K562 (cell line): ENCODE data around the gene PDIA4. TPM values are rescaled to one million over a fixed set of nuclear protein-coding genes. Genes with fewer than 3 reads are reported as not detected.
A peak's percentile ranks its signal among the peaks of the same experiment; 100 is the strongest.

Source experiments
- ATAC-seq: fragments of 200-7000 bp; cut with Tn5 transposase; 3 replicates; pipeline ENCODE4 v1.9.1; 2020; ENCODE audit warnings: moderate library complexity
- BruUV-seq: library from RNA; stranded (reverse); fragments of 400-500 nt; replicated peaks from 2 replicates; lab custom pipeline; 2021; lab: Mats Ljungman, UMichigan
- CTCF ChIA-PET: fragments of 300-600 bp; formaldehyde crosslinking; extraction: SDS; loops from one replicate; lab custom pipeline; 2021; ENCODE audit warnings: low intra/inter-chr PET ratio; lab: Yijun Ruan, JAX
- POLR2A ChIA-PET: fragments of 300-600, 350-650 bp; sonication (Branson Sonifier 250); formaldehyde crosslinking; extraction: SDS; loops from one replicate; lab custom pipeline; 2021; ENCODE audit warnings: antibody characterized with exemption, inconsistent platforms; lab: Yijun Ruan, JAX
- DNase-seq, 4 experiments: peaks; one replicate each; pipeline versions ENCODE4 v3.0.0 to v3.0.0-alpha.2; 2011 to 2018; ENCODE audit warnings: low spot score in 3 of 4, mixed read lengths in 3 of 4; ENCODE audit errors: extremely low read depth in 1 of 4
- FAIRE-seq: peaks from 2 replicates; lab custom pipeline; 2011; peaks lifted over from hg19 to GRCh38; lab: Jason Lieb, UNC
- H2AFZ ChIP-seq: 2 replicates; pipeline ENCODE4 v1.6.0; 2011; ENCODE audit warnings: low read depth, low read length, control low read depth, inconsistent platforms
- H3K27ac ChIP-seq: fragments of 200-600 bp; 3 replicates; pipeline ENCODE4 v1.8.0; 2011; ENCODE audit warnings: low read depth, mild to moderate bottlenecking, control low read depth, inconsistent platforms, low read length, moderate library complexity, mixed read lengths; ENCODE audit errors: extremely low read depth
- H3K27me3 ChIP-seq, 2 experiments: fragments of 300-600 bp in 1 of 2; 2 replicates in 1 of 2; 3 replicates in 1 of 2; pipeline versions ENCODE4 v1.6.0 to v1.8.0; 2011; ENCODE audit warnings: inconsistent platforms in 2 of 2, low read length in 2 of 2, mild to moderate bottlenecking in 1 of 2, mixed read lengths in 1 of 2, moderate library complexity in 1 of 2; ENCODE audit not compliant: control insufficient read depth in 2 of 2, insufficient read depth in 2 of 2
- H3K36me3 ChIP-seq: fragments of 300-600 bp; 3 replicates; pipeline ENCODE4 v1.8.0; 2011; ENCODE audit warnings: mild to moderate bottlenecking, low read length, inconsistent platforms; ENCODE audit not compliant: control insufficient read depth, insufficient read depth
- H3K4me1 ChIP-seq, 2 experiments: fragments of 200-600 bp in 1 of 2; replicated peaks in 1 of 2; 2 replicates in 1 of 2; 3 replicates in 1 of 2; pipeline versions ENCODE4 v1.5.1 to v1.8.0; 2011; ENCODE audit warnings: inconsistent platforms in 2 of 2, low read length in 2 of 2, mild to moderate bottlenecking in 1 of 2, mixed read lengths in 1 of 2, moderate library complexity in 1 of 2; ENCODE audit not compliant: control insufficient read depth in 2 of 2, insufficient read depth in 2 of 2
- H3K4me2 ChIP-seq: 2 replicates; pipeline ENCODE4 v1.6.1; 2011; ENCODE audit warnings: low read length, control low read depth, inconsistent platforms, mixed read lengths; ENCODE audit not compliant: insufficient read depth
- H3K4me3 ChIP-seq: fragments of 200-600 bp; sonication (generic), shearing (Covaris generic); 2 replicates; pipeline ENCODE4 v1.5.1; 2016; ENCODE audit warnings: control low read depth, inconsistent platforms
- H3K79me2 ChIP-seq: fragments of 200-600 bp; 3 replicates; pipeline ENCODE4 v1.8.0; 2011; ENCODE audit warnings: low read length, inconsistent platforms; ENCODE audit not compliant: control insufficient read depth, insufficient read depth
- H3K9ac ChIP-seq, 2 experiments: 2 replicates each; pipeline versions ENCODE4 v1.6.0 to v1.6.1; 2011; ENCODE audit warnings: low read depth in 2 of 2, low read length in 2 of 2, control low read depth in 1 of 2, inconsistent platforms in 1 of 2, mild to moderate bottlenecking in 1 of 2, mixed read lengths in 1 of 2; ENCODE audit not compliant: insufficient read depth in 1 of 2
- H3K9me1 ChIP-seq: one replicate; pipeline ENCODE4 v1.6.0; 2011; ENCODE audit warnings: inconsistent platforms, mild to moderate bottlenecking, low read length, moderate library complexity; ENCODE audit not compliant: control insufficient read depth, insufficient read depth
- H3K9me3 ChIP-seq: replicated peaks from 2 replicates; pipeline ENCODE4 v1.5.1; 2011; ENCODE audit warnings: low read depth, low read length, inconsistent platforms; ENCODE audit not compliant: control insufficient read depth, insufficient read depth
- H4K20me1 ChIP-seq: replicated peaks from 2 replicates; pipeline ENCODE4 v1.6.1; 2011; ENCODE audit warnings: low read length, inconsistent platforms, mixed read lengths; ENCODE audit not compliant: control insufficient read depth, insufficient read depth
- BRF1 ChIP-seq: IDR thresholded peaks from 3 replicates; pipeline ENCODE4 v1.6.1; 2011; ENCODE audit warnings: borderline replicate concordance, mild to moderate bottlenecking; ENCODE audit not compliant: insufficient read length; ENCODE audit errors: extremely low read depth
- CAMTA2 ChIP-seq: fragments of 250-450 bp; sonication (Bioruptor Pico); conservative IDR thresholded peaks from 2 replicates; pipeline ENCODE4 v1.5.1; 2022
- KLF6 ChIP-seq: fragments of 250-450 bp; sonication (Bioruptor Pico); IDR thresholded peaks from 2 replicates; pipeline ENCODE4 v1.4.0; 2020; ENCODE audit warnings: mild to moderate bottlenecking, moderate library complexity, borderline replicate concordance
- NFXL1 ChIP-seq: fragments of 450-650 bp; formaldehyde crosslinking; IDR thresholded peaks from 2 replicates; pipeline ENCODE4 v1.4.0; 2021; ENCODE audit warnings: mild to moderate bottlenecking
- PCBP1 ChIP-seq: fragments of 200-400 bp; formaldehyde crosslinking; IDR thresholded peaks from 2 replicates; pipeline ENCODE4 v1.6.1; 2018; ENCODE audit warnings: mild to moderate bottlenecking, low read depth, low read length; ENCODE audit not compliant: poor library complexity, severe bottlenecking
- ZC3H4 ChIP-seq: sonication (generic); formaldehyde crosslinking; IDR thresholded peaks from 2 replicates; pipeline ENCODE4 v1.9.0; 2021; ENCODE audit warnings: missing genetic modification reagents, borderline replicate concordance
- ZNF282 ChIP-seq: sonication (generic); formaldehyde crosslinking; IDR thresholded peaks from 2 replicates; pipeline ENCODE4 v1.8.1; 2023; ENCODE audit warnings: missing genetic modification reagents
- WGBS: fragments of 100-300 bp; shearing (Covaris generic); methylation state at CpG from one replicate; pipeline ENCODE4 v1.1.6; 2016; ENCODE audit warnings: low coverage, mixed read lengths; ENCODE audit not compliant: insufficient coverage; ENCODE audit errors: missing lambda C conversion rate; 5-methylcytosine and 5-hydroxymethylcytosine counted together
- in situ Hi-C: fragments of 300-500 bp; cut with MboI; formaldehyde crosslinking; loops from 4 replicates; pipeline ENCODE4 v1.15.0; 2018; ENCODE audit warnings: inconsistent platforms, mixed read lengths
- intact Hi-C: fragments of 100-400 bp; cut with micrococcal nuclease; formaldehyde crosslinking; loops from 2 replicates; pipeline ENCODE4 v1.14.2; 2022
- polyA plus RNA-seq, 8 experiments: library from polyadenylated mRNA; depleted of rRNA in 4 of 8; stranded (reverse) in 5 of 8; unstranded in 3 of 8; fragments of >200 nt; fragmentation: Nextera tagmentation in 2 of 8; fragmentation: Illumina TruSeq in 1 of 8; extraction: Ambion mirVana in 2 of 8; extraction: Trizol in 1 of 8; gene quantifications; 2 replicates each; pipeline versions ENCODE4 v1.2.1 to v1.2.3, GENCODE V29; 2011 to 2014; ENCODE audit warnings: inconsistent platforms in 1 of 8, missing spikeins in 1 of 8
- total RNA-seq, 7 experiments: library from RNA; depleted of rRNA in 6 of 7; stranded (reverse); fragments of >200 nt in 6 of 7; fragmentation: Illumina TruSeq in 2 of 7; extraction: Trizol in 2 of 7; gene quantifications; 2 replicates each; pipeline versions ENCODE4 v1.2.1 to v1.2.3, GENCODE V29; 2011 to 2021; ENCODE audit warnings: low replicate concordance in 1 of 7
- TF ChIP-seq, protein P1 (sequence below), 3 experiments: IDR thresholded peaks in 2 of 3; conservative IDR thresholded peaks in 1 of 3; 2 replicates each; pipeline ENCODE4 v1.5.1; 2011 to 2012; ENCODE audit warnings: low read length in 3 of 3, mild to moderate bottlenecking in 3 of 3, control low read depth in 2 of 3, improper control_type of control experiment in 1 of 3, inconsistent platforms in 1 of 3, low read depth in 1 of 3, mixed read lengths in 1 of 3, moderate library complexity in 1 of 3; ENCODE audit not compliant: insufficient read depth in 2 of 3

Gene PDIA4
- total and polyA plus RNA-seq, 9 of the 15 experiments (the other 6 are each of a cell fraction or from before 2014, with no cell fraction given), result 9.1 to 175 (median 146) TPM

DNA sequence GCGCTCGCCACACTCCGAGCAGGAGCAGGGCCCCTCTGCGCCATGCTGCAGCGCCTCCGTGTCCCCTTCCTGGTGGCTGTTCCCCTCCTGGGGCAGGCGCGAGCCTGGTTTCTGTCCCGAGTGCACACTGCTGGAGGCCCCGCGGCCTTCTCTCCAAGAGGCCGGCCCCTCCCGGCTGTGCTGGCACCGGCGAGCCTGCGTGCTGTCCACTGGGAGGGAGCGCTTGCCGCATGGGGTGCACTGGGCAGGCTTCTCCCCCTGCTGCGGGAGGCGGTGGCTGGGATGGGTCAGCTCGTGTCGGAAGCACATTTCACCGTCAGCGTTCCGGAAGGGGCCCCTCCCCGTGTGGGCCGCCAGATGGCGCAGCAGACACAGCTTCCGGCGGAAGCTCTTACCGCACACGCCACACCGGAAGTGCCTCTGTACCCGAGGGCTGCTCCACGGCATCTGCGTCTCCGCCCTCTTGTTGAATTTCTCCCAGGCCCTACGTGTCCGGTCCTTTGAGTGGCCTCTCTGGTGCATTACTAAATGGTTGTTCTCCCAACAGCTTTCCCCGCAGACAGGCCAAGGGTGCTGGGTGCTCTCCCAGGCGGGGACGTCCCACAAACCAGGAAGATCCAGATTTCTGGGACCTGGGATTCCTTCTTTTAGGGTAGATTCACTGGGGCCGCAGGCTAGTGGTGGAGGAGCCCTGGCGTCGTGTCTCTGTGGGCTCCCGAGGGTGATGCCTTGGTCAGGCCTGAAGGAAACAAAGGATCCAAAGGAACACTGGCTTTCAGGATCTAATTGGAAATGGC, 43.5 kb upstream of the PDIA4 start (continued):
- TF ChIP-seq, protein P1, sequence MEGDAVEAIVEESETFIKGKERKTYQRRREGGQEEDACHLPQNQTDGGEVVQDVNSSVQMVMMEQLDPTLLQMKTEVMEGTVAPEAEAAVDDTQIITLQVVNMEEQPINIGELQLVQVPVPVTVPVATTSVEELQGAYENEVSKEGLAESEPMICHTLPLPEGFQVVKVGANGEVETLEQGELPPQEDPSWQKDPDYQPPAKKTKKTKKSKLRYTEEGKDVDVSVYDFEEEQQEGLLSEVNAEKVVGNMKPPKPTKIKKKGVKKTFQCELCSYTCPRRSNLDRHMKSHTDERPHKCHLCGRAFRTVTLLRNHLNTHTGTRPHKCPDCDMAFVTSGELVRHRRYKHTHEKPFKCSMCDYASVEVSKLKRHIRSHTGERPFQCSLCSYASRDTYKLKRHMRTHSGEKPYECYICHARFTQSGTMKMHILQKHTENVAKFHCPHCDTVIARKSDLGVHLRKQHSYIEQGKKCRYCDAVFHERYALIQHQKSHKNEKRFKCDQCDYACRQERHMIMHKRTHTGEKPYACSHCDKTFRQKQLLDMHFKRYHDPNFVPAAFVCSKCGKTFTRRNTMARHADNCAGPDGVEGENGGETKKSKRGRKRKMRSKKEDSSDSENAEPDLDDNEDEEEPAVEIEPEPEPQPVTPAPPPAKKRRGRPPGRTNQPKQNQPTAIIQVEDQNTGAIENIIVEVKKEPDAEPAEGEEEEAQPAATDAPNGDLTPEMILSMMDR (IDR thresholded peaks at IDR 0.05 in 2 of 3, conservative IDR thresholded peaks at IDR 0.05 in 1 of 3; ENCODE audit: insufficient read depth in 2 of 3, low read depth in 1 of 3, low read length in 3 of 3), result peak; percentile 42 to 50 (median 50); a peak in 5 of 6 replicates
- TF ChIP-seq CAMTA2 (no peak), ZNF282 (CRISPR knock-in tag) (peak; percentile 37; the same call in 1 of the 2 replicates), PCBP1 (peak; percentile 72), NFXL1 (CRISPR knock-in tag) (no peak), BRF1 (no peak)

DNA sequence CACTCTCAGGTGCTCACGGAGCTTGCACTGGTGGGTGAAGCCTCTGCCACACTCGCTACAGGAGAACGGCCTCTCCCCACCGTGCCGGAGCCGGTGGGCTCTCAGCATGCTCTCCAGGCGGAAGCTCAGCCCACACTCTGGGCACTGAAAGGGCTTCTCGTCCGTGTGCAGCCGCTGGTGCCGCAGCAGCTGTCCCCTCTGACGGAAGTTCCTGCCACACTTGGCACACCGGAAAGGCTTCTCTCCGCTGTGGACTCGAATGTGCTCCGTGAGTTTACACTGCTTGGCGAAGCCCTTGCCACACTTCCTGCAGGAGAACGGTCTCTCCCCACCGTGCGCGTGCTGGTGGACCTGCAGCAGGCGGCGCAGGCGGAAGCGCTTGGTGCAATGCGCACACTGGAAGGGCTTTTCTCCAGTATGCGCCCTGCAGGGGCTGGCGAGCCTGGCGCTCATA, 42.9 kb upstream of the PDIA4 start:
- DNase-seq, result no peak
- WGBS, result 94% methylated on average over 29 of the region's 29 CpGs
- FAIRE-seq, result no peak
- in situ Hi-C loops, result no loop called here
- Histone ChIP-seq H3K4me3 (no peak overlapping the region), H3K27me3 (no peaks in the 10 kb centered on the region), H3K9ac (peak overlapping the region in 1 of 2 experiments; percentile 31; a peak in 1 of 4 replicates), H3K4me1 (peaks cover 0 to 12% of the 10 kb centered on the region in 2 experiments; a peak in 1 of 5 replicates), H2AFZ (no peak overlapping the region)
- BruUV-seq, result no TSS peak
- TF ChIP-seq ZC3H4, result 0 out of 2 replicates have a peak, but pooled peaks have one; percentile 16
- TF ChIP-seq KLF6 (CRISPR knock-in tag), result no peak
- TF ChIP-seq, all 486 proteins: peak for 1
- no peak for ATAC-seq
- H3K27ac ChIP-seq, result no peak overlapping the region
- CTCF ChIA-PET, result no interaction called here
- no peaks in the 10 kb centered on the region for H3K9me1 ChIP-seq
- H3K79me2 ChIP-seq, result no peaks in the 10 kb centered on the region
- intact Hi-C loops, result loop anchor here (10.0 kb wide), 1 partner anchor 496 kb away; no protein-coding TSS in a partner anchor
- no peaks in the 10 kb centered on the region for H3K9me3 ChIP-seq
- no peaks in the 10 kb centered on the region for H4K20me1 ChIP-seq
- no peak overlapping the region for H3K4me2 ChIP-seq
- H3K36me3 ChIP-seq, result peaks cover 38% of the 10 kb centered on the region; the same call in 2 of the 3 replicates
- POLR2A ChIA-PET, result interaction anchor here (0.6 to 1.2 kb wide), 2 partner anchors 11 to 145 kb away, joined by 3 to 4 read pairs; no protein-coding TSS in a partner anchor
